ENCODE results near the gene PRPS1L1. TPM values are rescaled to one million over a fixed set of nuclear protein-coding genes. Genes with fewer than 3 reads are reported as not detected.

PRPS1L1 gene
- total RNA-seq (2014; rRNA removed; shearing (Covaris generic)): not detected in 2 replicates

DNA sequence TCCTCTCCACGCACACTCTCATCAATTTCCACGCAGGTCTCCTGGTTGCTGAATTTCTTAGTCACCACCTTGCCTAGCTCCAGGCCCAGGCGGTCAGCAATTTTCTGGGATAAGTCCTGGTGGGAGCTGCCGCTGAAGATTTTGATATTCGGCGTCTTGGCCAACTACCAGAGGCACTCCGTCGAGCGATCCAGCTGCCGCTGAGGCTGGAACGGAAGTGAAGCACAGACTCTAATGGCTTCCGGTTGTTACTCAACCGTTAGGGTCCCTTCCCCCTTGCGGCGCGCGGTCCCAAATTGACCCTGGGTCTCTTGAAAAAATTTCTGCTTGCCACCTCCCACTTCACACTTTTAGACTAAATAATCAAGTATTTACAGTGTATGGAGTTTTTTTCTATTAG, at the start of gene PRPS1L1:
Gene PRPS1L1 (minus strand): TSS at position 219 of the 400 bp plus-strand sequence.
- no peaks in the 10 kb centered on the region for H3K27me3 ChIP-seq (ENCODE audit: control insufficient read depth, insufficient read depth, low read length)
- DNase-seq: no peak
- H3K36me3 ChIP-seq (replicated peaks; ENCODE audit: control insufficient read depth, insufficient read depth, low read length): no peaks in the 10 kb centered on the region
- H3K4me3 ChIP-seq (ENCODE audit: insufficient read depth, low read depth, low read length): no peak within 1 kb of the TSS

GRCh38 chr7:18076461-18076860, 48.8 kb upstream of the PRPS1L1 start:
- no peaks in the 10 kb centered on the region for H3K36me3 ChIP-seq (replicated peaks; ENCODE audit: control insufficient read depth, insufficient read depth, low read length)
- no peak overlapping the region for H3K4me3 ChIP-seq (ENCODE audit: insufficient read depth, low read depth, low read length)
- no peak for DNase-seq
- no peaks in the 10 kb centered on the region for H3K27me3 ChIP-seq (ENCODE audit: control insufficient read depth, insufficient read depth, low read length)

GRCh38 chr7:18068745-18069144, 41.1 kb upstream of the PRPS1L1 start:
- H3K4me3 ChIP-seq (ENCODE audit: insufficient read depth, low read depth, low read length): no peak overlapping the region
- H3K27me3 ChIP-seq (ENCODE audit: control insufficient read depth, insufficient read depth, low read length): no peaks in the 10 kb centered on the region
- H3K36me3 ChIP-seq (replicated peaks; ENCODE audit: control insufficient read depth, insufficient read depth, low read length): no peaks in the 10 kb centered on the region
- no peak for DNase-seq

DNA sequence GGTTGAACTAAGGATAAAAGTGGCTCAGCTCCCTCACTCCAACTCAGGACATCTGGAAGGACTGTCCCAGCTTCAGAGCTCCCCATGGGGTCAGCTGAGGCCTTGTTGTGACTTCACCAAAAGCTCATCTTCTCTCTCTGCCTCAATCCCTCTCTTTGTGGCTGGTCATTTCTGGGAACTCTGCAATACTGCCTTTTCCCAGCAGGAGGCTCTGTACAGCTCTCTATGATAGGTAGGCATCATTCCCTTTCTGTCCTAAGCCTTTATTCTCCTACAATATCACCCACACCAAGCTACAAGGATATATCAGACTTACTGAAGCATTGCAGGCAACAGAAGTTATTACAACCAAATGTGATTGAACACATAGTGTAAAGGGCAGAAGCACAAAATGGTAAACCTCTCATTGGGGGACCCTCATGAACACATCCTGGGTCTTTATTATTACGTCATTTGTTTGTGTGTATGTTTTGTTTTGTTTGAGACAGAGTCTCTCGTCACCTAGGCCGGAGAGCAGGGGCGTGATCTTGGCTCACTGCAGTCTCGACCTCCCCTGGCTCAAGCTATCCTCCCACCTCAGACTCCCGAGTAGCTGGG, 36.7 kb upstream of the PRPS1L1 start:
- DNase-seq: no peak
- H3K4me3 ChIP-seq (ENCODE audit: insufficient read depth, low read depth, low read length): no peak overlapping the region
- H3K27me3 ChIP-seq (ENCODE audit: control insufficient read depth, insufficient read depth, low read length): no peaks in the 10 kb centered on the region
- H3K36me3 ChIP-seq (replicated peaks; ENCODE audit: control insufficient read depth, insufficient read depth, low read length): no peaks in the 10 kb centered on the region

DNA sequence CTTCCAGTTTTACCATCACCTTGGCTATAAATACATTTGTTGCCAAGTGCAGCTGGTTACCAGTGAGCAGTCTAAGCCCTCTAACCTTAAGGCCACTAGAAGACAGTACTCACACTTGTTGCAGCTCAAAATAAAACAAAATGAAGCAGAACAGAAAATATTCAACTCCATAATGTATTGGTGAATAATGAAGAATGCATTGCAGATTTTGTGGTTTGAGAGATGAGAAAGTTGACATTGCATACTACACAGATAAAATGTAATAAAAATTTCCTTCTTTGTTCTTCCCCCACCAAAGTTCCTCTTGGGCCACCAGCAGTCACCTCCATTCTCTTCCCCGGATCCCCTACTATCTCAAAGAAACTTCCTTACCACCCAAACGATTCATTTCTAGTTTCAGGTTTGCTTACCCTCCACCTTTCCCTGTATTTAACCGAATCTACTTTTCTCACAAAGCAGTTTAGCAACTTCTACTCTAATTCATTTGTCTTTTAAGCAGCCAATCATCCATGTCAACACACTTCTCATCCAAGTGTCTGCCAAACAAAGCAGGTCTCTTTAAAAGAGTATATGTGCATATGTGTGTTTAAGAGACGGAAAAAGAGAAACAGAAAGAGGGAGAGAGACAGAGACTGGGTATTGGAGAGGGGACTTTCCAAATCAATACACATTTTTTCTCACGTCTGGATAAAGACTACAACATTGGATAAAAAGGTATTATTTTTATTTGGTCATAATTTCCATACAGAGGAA, 35.7 kb upstream of the PRPS1L1 start:
- no peak for DNase-seq
- no peaks in the 10 kb centered on the region for H3K27me3 ChIP-seq (ENCODE audit: control insufficient read depth, insufficient read depth, low read length)

GRCh38 chr7:18059171-18059570, 31.5 kb upstream of the PRPS1L1 start:
- DNase-seq: no peak
- H3K27me3 ChIP-seq (ENCODE audit: control insufficient read depth, insufficient read depth, low read length): no peaks in the 10 kb centered on the region

More for the DNA sequence above, 35.7 kb upstream of the PRPS1L1 start:
- no peak overlapping the region for H3K4me3 ChIP-seq (ENCODE audit: insufficient read depth, low read depth, low read length)
- no peaks in the 10 kb centered on the region for H3K36me3 ChIP-seq (replicated peaks; ENCODE audit: control insufficient read depth, insufficient read depth, low read length)

DNA sequence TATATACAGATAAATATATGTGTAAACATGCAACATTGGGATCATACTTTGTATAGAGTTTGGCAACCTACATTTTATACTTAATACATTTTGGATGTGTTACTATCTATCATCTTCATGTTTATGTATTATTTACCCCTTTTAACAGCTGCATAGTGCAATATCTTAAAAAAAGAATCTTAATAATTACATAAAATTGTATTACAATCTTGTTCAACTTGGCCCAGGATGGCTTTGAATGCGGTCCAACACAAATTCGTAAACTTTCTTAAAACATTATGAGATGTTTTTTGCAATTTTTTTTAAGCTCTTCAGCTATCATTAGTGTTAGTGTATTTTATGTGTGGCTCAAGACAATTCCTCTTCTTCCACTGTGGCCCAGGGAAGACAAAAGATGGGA, 26.3 kb upstream of the PRPS1L1 start:
- Histone ChIP-seq H3K4me3 (ENCODE audit: insufficient read depth, low read depth, low read length) (no peak overlapping the region), H3K27me3 (ENCODE audit: control insufficient read depth, insufficient read depth, low read length) (no peaks in the 10 kb centered on the region), H3K36me3 (replicated peaks; ENCODE audit: control insufficient read depth, insufficient read depth, low read length) (no peaks in the 10 kb centered on the region)
- DNase-seq: no peak

More at GRCh38 chr7:18059171-18059570, 31.5 kb upstream of the PRPS1L1 start:
- H3K36me3 ChIP-seq (replicated peaks; ENCODE audit: control insufficient read depth, insufficient read depth, low read length): no peaks in the 10 kb centered on the region
- H3K4me3 ChIP-seq (ENCODE audit: insufficient read depth, low read depth, low read length): no peak overlapping the region

DNA sequence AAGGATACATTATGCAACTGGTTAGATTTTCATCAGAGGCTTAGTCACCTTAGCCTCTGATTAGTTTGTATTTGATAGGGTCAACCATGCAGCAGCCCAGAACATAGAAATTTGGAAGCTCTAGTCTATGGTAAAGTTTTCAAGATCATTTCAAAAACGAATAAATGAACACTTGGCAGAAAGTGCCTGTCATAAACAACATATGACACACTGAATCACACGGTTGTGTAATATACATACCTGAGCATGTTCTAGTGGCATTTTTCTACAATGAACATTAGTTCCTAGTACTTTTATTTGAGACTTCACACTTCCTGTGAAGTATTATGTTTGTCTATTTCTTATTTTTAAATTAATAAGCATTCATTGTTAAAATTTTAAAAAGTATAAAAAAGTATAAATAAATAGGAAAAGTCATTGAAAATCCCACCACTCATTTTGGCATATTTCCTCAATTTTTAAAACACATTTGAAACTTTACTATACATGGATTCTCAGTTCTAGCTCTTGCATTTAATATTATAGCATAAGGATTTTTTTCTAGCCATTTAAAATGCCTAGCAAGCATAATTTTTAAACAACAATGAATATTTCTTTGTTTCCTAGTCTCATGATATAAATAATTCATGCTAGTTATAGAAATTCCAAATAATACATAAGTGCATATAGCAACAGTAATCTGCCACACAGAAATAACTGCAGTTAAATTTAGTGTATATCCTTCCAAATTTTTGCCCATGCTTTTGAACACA, 25.7 kb upstream of the PRPS1L1 start:
- no peak for DNase-seq
- H3K4me3 ChIP-seq (ENCODE audit: insufficient read depth, low read depth, low read length): no peak overlapping the region
- no peaks in the 10 kb centered on the region for H3K36me3 ChIP-seq (replicated peaks; ENCODE audit: control insufficient read depth, insufficient read depth, low read length)
- H3K27me3 ChIP-seq (ENCODE audit: control insufficient read depth, insufficient read depth, low read length): no peaks in the 10 kb centered on the region

DNA sequence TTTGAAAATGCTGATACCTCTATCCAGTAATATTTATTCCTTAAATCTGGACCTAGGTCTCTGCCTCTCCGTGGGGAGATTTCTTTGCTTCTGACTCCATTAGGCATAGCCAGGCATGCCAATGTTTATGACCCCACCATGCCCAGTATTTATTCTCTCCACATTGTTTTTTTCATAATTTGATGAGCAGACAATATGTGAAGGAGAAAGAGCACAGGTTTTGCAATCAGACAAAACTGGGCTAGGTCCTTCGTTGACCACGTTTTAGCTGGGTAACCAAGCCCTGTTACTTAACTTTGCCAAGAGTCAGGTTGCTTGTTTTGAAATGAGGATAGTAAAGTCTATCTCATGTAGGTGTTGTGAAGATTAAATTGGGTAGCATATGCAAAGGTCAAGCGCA, 21.6 kb upstream of the PRPS1L1 start:
- H3K4me3 ChIP-seq (ENCODE audit: insufficient read depth, low read depth, low read length): no peak overlapping the region
- H3K27me3 ChIP-seq (ENCODE audit: control insufficient read depth, insufficient read depth, low read length): no peaks in the 10 kb centered on the region
- H3K36me3 ChIP-seq (replicated peaks; ENCODE audit: control insufficient read depth, insufficient read depth, low read length): no peaks in the 10 kb centered on the region
- no peak for DNase-seq

DNA sequence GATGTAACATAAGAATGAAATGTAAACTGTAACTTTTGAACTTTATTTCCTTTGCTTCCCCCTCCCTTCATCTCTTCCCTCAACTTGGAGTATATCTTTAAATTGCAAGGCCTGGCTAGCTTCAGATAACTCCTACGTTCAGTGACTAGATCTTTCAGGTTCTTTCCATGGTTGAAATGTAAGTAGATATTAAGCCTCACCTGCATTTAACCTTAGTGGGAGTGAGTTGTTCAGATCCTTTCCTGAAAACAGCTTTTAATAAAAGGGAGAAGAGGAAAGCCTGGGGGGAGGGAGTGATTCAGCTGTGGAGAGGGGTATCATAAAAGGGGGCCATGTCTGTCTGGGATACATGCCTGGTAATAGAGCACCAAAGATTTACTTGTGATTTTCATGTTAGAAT, 19.0 kb upstream of the PRPS1L1 start:
- Histone ChIP-seq H3K27me3 (ENCODE audit: control insufficient read depth, insufficient read depth, low read length) (no peaks in the 10 kb centered on the region), H3K4me3 (ENCODE audit: insufficient read depth, low read depth, low read length) (no peak overlapping the region), H3K36me3 (replicated peaks; ENCODE audit: control insufficient read depth, insufficient read depth, low read length) (no peaks in the 10 kb centered on the region)
- DNase-seq: no peak

GRCh38 chr7:18045171-18045570, 17.5 kb upstream of the PRPS1L1 start:
- Histone ChIP-seq H3K27me3 (ENCODE audit: control insufficient read depth, insufficient read depth, low read length) (no peaks in the 10 kb centered on the region), H3K36me3 (replicated peaks; ENCODE audit: control insufficient read depth, insufficient read depth, low read length) (no peaks in the 10 kb centered on the region)
- no peak for DNase-seq

DNA sequence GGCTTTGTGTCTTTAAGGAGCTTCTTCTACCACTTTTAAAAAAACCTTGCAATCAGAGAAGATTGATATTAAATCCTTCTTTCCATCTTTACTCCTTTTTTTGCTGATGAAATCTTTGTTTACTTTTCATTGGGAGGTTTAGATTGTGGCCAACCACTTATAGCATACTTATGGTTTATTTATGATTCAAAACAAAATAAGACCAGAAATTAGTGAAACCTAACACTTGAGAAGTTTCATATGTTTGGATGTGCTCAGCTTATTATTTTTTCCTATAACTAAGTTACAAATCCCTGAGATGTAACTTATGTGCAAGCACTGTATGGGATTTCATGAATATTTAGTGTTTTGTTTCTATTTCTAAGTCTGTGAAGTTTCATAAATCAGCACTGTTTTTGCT, 13.5 kb upstream of the PRPS1L1 start:
- Histone ChIP-seq H3K4me3 (ENCODE audit: insufficient read depth, low read depth, low read length) (no peak overlapping the region), H3K36me3 (replicated peaks; ENCODE audit: control insufficient read depth, insufficient read depth, low read length) (no peaks in the 10 kb centered on the region), H3K27me3 (ENCODE audit: control insufficient read depth, insufficient read depth, low read length) (no peaks in the 10 kb centered on the region)
- no peak for DNase-seq

More at GRCh38 chr7:18045171-18045570, 17.5 kb upstream of the PRPS1L1 start:
- no peak overlapping the region for H3K4me3 ChIP-seq (ENCODE audit: insufficient read depth, low read depth, low read length)

GRCh38 chr7:18040196-18040595, 12.6 kb upstream of the PRPS1L1 start:
- Histone ChIP-seq H3K36me3 (replicated peaks; ENCODE audit: control insufficient read depth, insufficient read depth, low read length) (no peaks in the 10 kb centered on the region), H3K4me3 (ENCODE audit: insufficient read depth, low read depth, low read length) (no peak overlapping the region), H3K27me3 (ENCODE audit: control insufficient read depth, insufficient read depth, low read length) (no peaks in the 10 kb centered on the region)
- no peak for DNase-seq

GRCh38 chr7:18038382-18038781, 10.7 kb upstream of the PRPS1L1 start:
- no peaks in the 10 kb centered on the region for H3K36me3 ChIP-seq (replicated peaks; ENCODE audit: control insufficient read depth, insufficient read depth, low read length)
- DNase-seq: no peak
- no peaks in the 10 kb centered on the region for H3K27me3 ChIP-seq (ENCODE audit: control insufficient read depth, insufficient read depth, low read length)
- no peak overlapping the region for H3K4me3 ChIP-seq (ENCODE audit: insufficient read depth, low read depth, low read length)

DNA sequence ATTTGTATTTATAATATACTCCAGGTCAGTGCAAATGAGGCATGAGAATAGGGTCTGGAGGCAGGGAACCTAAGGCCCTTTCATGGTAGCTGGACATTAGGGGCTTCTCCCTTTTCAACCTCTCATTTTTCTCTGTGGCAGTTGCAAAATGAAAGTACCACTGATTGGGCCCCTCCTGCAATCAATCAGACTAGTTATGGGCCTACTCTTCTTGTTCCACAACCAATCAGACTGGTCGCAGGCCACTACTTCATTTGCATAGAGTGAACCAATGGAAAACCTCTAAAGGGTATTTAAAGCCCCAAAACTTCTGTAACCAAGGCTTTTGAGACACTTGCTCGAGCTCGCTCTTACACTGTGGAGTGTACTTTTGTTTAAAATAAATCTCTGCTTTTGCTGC, 10.0 kb upstream of the PRPS1L1 start:
- Histone ChIP-seq H3K36me3 (replicated peaks; ENCODE audit: control insufficient read depth, insufficient read depth, low read length) (no peaks in the 10 kb centered on the region), H3K27me3 (ENCODE audit: control insufficient read depth, insufficient read depth, low read length) (no peaks in the 10 kb centered on the region), H3K4me3 (ENCODE audit: insufficient read depth, low read depth, low read length) (no peak overlapping the region)
- DNase-seq: no peak

All from H7 (cell line).